Stimulated activated CD8-positive, alpha-beta memory T cell treated with anti-CD3 and anti-CD28 coated beads, Interleukin-7, amount 100 ng/mL, for 24 hours (primary cell): Measurements from ENCODE around the gene CCDC137.

Experiments
- DNase-seq: peaks from one replicate; pipeline ENCODE4 v3.0.0-alpha.2; 2020; ENCODE audit warnings: low read depth

The CCDC137 gene

DNA sequence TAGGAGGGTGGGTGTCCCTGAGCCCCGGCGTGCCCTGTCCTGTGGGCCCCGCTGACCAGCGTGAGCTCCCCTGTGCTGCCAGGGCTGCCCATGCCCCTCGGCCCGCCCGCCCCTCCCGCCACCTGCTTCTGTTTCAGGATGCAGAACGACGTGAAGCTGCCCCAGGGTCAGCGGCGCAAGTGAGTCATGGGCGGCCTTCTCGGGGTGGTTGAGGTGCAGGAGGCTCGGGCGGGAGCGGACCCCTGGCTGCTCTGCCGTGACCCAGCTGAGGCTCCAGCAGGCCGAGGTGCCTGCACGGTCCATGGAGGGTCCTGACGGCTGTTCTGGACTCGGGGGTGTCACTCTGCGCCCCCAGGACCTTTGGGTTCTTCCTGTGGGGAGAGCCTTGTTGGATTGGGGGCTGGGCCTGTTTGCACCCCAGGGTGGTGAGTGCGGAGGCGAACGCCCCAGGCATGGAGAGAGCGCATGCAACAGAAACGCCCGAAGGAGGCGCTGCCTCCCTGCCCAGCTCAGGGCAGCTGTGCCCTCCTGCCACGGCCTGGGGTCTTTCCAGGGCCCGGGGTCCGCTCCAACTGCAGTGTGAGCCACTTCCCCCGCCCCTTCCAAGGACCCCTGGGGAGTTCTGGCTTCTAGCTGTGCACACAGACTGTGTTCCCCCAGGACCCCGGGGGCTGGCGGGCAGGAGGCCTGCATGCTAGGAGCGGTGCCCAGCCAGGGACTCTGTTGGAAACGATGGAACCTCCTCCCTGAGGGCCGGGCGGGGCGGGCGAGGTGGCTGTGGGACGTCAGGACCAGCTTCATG is 49.5 kb downstream of the CCDC137 start:
- DNase-seq = no peak

DNA sequence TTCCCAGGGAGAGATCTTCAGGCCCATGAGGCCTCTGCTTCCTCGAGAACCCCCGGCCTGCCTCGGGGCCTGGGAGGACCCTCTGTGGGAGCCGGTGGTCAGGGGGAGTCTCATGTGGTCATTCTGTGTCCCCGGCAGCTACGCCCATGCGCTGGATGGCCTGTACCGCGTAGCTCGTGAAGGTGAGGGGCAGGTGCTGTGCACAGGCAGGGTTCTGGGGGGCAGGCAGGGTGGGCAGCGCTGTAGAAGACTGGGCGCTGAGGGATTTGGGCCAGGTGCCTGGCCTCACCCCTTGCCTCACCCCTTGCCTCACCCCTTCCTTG is 50.1 kb downstream of the CCDC137 start:
- no peak for DNase-seq

DNA sequence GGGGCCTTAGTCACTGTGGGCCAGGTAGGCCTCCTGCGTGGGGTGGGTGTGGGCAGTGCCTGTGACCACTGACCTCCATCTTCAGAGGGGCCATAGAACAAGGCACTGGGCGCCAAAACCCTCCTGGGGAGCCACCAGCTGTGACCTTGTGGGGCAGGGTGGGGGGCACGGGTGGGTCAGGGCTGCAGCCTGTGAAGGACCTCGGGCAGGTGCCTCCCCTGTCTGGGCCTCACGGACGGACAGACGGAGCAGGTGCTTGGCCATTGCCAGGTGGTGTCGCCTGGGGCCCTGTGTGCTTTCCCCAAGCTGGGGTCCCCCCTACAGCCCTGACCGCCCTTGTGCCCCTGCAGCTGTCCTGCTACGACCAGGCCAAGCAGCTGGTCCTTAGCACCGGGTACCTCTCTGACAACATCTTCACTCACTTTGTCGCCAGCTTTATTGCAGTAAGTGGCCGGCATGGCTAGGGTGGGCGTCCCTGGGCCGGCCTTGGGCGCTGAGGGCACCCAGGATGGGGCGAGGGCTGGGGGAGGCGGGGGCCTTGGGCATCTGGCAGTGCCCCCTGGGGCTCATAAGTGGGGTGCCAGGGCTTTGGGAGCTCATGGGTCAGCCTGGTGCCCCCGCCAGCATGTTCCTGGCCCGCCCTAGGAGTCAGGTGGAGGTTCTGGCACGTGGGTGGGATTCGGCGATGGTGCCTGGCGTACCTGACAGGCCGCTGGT is 50.7 kb downstream of the CCDC137 start:
- DNase-seq = no peak

DNA sequence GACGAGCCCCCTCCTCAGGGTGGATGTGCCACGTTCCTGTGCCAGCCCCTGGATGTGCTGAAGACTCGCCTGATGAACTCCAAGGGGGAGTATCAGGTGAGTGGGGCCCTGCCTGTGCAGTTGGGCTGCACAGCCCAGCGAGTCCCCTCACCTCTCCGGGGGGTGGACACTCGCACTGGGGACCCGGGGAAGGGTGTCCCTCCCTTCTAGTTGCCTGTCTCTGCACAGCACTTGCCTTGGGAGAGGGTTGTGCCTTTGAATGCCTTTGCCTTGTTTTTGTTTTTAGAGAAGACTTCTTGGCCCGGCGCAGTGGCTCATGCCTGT is 51.2 kb downstream of the CCDC137 start:
- no peak for DNase-seq

DNA sequence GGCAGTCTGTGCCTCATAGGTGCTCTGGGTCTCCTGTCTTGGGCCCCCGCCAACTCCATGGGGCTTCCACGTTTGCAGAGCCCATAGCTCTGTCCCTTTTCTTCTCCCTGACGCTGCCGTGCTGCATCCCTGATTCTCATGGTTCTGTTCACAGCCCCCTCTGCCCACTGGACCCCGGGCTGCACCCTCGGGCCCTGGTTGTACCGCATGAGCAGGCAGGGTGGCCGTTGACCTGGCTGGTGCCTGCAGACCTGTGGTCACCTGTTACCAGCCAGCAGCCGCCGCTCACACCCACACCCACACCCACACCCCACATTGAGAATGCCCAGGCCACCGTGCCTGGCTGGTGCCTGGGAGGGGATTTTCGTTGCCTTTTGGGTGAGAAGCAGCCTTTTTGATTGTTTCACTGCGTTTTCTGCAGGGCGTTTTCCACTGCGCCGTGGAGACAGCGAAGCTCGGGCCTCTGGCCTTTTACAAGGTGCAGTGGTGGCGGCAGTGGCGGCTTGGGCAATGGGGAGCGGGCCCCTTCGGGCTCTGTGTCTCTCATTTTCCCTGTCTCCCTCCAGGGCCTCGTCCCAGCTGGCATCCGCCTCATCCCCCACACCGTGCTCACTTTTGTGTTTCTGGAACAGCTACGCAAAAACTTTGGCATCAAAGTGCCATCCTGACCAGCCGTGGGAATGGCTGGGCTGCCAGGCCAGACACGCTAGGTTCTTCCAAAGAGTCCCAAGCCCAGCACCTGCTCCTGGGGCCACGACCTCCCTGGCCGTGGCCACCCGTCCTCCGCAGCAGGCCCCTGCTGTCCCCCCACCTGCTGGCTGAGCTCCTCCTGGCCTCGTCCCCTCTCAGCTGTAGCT is 53.1 kb downstream of the CCDC137 start:
- no peak for DNase-seq

DNA sequence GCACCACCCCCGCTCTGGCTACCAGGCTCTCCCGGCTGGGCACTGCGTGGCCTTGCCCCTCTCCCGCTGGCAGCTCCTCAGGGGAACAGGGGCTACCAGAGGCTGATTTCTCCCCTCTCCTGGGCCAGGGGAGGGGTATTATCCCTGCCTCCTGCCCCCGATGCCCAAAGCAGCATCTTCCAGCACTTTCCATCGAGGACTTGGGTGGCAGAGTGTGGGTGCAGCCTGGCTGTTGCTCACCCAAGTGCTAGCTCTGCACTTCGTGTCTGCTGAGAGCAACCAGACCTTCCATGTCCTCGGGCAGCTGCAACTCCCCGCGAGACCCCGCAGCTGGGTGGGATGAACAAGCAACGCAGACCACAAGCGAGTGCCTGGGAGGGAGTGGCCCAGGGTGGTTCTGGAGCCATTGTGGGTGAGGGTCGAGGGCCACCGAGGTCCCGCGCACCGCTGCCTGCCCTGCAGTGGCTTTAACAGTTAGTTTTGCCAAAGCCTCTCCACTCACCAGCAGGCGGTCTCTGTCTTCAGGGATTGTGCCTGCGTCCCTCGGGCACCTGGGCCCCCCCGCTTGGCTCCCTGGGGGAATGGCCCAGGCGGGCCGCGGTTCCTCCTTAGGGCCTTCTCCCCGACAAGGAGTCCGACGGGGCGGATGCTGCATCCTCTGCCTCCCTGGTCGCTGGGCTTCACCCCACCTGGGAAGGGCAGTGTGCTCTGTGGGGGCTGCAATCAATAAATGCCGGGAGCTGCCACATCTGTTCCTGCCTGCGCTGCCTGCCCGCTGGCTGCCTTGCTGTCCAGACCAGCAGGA is 53.9 kb downstream of the CCDC137 start:
- DNase-seq = no peak

DNA sequence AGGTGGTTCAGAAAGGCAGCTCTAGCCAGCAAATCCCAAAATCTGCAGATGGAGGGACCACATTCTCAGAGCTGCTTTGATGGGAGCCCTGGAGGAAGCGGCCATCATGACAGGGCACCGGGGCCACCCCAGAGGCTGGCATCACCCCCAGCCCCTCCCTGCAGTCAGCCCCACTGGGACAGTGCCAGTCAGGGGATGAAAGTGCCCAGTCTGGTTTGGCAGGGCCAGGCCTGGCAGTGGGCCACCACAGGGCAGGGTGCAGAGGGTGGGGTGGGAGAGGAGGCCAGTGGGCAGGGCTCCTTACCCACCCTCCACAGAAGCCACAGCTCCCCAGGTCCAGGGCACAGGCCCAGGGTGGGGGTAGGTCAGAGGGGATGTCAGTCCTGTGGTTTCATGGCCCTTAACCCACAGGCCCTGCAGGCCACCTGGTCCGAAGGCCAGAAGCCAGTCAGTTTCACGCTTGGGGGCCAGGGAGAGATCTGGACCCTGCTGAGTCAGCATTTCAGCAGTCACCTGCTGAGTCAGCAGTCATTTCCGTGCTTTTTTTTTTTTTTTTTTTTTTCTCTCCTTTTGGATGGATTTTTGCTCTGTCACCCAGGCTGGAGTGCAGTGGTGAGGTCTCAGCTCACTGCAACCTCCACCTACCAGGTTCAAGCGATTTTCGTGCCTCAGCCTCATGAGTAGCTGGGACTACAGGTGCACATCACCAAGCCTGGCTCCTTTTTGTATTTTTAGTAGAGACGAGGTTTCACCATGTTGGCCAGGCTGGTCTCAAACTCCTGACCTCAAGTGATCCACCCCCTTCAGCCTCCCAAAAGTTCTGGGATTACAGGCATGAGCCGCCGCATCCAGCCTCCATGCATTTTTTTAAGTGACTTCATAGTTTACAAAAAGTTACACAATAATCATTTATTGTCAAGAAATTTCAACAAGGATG is 55.9 kb downstream of the CCDC137 start:
- no peak for DNase-seq
